Embryonic facial prominence (tissue), 1 donor: ENCODE measurements around the gene IZUMO4.

Experiments used
- DNase-seq: peaks from one replicate; pipeline ENCODE4 v3.0.0-alpha.2; 2016; ENCODE audit errors: extremely low spot score

IZUMO4 gene

GRCh38 chr19:2058570-2059421 is 37.9 kb upstream of the IZUMO4 start:
- DNase-seq, result no peak

- DNase-seq, result no peak
Observed at GRCh38 chr19:2059422-2060201, 37.1 kb upstream of the IZUMO4 start.

DNA sequence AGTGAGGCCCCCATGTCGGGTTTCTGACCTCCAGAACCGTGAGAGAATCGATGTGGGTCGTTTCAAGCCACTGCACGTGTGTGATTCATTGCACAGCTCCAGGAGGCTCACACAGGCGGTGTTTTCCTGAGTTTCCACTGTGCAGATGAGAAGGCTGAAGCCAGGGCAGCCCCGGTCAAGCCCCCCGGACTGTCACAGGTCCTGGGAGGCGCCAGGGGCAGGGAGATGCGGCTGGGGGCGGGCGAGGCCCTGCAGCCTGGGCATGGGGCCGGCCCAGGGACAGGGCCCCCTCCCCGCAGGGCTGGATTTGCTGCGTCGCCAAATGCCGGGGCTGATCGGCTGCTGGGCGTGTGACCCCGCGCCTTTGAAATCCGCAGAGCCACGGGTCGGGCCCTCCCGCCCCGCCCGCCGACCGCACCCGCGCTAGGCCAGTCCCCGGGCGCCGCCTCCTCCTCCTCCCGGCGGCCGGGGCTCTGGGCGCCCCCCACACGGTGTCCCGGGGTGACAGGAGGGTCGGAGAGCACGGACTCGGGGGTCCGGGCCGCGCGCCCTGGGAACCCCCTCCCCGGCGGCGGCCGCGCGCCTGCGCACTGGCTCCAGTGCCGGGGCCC is 35.7 kb upstream of the IZUMO4 start:
- no peak for DNase-seq

- DNase-seq, result peak; percentile 96
Observed at GRCh38 chr19:2061495-2062388, 35.0 kb upstream of the IZUMO4 start.

- no peak for DNase-seq
Observed at GRCh38 chr19:2062389-2062729, 34.4 kb upstream of the IZUMO4 start.

DNA sequence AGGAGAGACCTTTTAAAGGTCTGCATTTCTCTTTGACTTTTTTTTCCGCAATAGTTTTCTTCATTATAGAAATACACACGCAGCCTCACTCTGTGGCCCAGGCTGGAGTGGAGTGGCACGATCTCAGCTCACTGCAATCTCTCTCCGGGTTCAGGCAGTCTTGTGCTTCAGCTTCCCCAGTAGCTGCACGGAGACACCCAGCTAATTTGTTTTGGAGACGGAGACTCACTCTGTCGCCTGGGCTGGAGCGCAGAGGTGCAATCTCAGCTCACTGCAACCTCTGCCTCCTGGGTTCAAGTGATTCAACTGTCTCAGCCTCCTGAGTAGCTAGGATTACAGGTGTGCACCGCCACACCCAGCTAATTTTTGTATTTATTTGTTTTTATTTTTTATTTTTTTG is 33.9 kb upstream of the IZUMO4 start:
- no peak for DNase-seq

GRCh38 chr19:2063824-2064223 is 32.9 kb upstream of the IZUMO4 start:
- no peak for DNase-seq

- DNase-seq, result no peak
Observed at GRCh38 chr19:2064395-2064787, 32.3 kb upstream of the IZUMO4 start.

GRCh38 chr19:2064788-2065524 is 31.8 kb upstream of the IZUMO4 start:
- no peak for DNase-seq

DNA sequence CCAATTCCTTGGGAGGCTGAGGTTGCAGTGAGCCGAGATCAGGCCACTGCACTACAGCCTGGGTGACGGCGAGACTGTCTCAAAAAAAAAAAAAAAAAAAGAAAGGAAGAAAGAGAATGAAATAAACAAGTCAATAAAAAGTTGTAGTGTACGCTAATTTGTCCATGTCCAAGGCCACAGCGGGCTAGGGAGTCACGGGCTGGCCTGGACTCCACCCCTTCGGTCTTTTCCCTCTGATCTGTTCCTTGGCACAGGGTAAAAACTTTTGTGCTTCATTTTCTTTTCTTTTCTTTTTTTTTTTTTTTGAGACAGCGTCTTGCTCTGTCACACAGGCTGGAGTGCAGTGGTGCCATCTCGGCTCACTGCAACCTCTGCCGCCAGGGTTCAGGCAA is 26.3 kb upstream of the IZUMO4 start:
- DNase-seq, result no peak

DNA sequence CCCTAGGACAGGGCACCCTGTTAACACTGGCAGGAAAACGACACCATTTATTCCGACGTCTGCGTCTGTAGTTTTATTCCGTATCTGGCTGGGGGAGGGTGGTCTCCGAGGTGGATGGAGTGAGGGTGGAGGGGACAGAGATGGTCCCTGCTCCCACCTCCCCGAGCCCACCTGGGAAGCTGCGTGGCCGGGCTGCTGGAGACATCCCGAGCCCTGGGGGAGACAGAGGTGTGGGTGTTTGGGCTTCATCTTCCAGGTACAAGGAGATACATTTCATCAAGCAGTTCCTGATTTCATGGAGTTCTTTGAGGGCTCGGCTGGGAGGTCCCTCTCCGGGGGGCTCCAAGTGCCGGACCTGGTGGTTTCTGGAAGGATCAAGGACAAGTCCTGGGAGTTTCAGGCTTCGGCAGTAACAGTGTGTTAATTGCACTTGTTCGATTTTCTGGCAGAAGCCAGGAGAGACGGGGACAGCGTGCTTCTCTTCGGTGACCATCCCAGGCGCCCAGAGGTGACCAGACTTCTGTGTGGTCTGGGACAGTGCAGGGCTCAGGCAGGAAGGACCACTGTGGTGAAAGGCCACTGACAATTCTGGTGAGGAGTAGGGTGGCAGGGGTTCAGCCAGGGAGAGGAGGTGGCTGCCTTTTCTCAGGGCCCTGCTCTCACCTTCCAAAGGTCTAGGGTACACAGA is 25.6 kb upstream of the IZUMO4 start:
- DNase-seq, result no peak

DNA sequence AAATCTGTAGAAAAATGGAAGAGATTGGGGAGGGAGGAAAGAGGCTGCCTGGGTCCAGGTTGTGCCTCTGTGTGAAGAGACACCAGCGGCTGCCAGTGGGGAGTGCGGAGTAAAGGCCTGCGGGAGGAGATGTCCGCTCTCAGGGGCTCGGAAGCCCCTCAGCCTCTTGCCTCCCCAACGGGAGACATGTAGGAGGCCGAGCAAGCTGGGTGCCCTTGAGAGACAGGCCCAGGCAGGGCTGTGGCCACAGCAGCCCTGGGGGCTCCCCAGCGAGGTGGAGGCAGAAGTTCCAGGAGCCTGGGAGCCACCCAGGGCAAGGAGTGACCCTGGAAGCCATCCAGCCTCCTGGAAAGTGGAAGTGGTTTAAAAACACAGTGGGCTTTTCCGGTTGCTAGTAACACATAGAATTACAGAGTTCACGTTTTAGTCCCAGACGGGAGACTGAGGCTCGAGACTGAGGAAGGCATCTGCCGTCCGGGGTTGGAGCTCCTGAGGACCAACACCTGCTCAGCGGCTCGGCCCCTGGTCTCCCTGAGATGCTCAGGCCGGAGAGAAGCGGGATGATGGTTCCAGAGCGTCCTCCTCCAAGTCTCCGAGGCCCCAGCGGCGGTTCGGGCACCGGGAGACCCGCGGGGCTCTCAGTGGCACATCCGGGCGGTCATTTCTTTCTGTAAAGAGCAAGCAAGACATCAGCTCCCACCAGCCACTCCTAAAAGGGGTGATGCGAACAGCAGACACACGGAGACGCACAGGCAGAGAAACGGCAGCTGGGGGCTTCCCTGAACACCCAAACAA is 23.8 kb upstream of the IZUMO4 start:
- no peak for DNase-seq

- no peak for DNase-seq
Observed at GRCh38 chr19:2076526-2076944, 20.2 kb upstream of the IZUMO4 start.

GRCh38 chr19:2077398-2077797 is 19.3 kb upstream of the IZUMO4 start:
- DNase-seq, result no peak

DNA sequence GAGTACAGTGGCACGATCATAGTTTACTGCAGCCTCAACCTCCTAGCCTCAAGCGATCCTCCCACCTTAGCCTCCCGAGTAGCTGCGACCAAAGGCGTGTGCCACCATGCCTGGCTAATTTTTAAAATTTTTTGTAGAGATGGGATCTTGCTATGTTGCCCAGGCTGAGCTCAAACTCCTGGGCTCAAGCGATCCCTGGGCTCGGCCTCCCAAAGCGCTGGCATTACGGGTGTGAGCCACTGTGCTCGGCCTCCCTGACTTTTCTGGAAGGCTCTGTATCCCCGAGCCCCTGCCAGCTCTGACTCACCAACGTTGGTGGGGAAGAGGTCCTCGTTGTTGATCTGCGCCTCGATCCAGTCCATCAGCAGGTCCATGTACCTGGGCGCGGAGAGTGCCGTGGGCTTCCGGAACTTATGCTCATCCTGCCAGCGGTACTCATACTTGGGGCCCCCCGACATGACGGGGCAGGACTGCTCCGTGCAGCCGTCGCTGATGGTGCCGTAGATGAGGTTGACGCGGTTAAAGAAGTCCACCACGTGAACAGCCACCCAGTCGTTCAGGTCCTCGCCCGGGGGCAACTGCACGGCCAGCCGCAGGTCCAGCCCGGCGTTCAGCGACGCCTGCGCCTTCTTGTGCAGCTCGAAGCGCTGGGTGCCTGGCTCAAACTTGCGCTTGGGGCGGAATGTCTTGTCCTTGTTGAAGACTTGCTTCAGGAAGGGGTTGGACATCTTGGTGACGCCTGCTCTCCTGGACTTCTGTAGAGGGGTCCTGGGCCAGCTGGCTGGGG is 18.7 kb upstream of the IZUMO4 start:
- DNase-seq, result no peak

DNA sequence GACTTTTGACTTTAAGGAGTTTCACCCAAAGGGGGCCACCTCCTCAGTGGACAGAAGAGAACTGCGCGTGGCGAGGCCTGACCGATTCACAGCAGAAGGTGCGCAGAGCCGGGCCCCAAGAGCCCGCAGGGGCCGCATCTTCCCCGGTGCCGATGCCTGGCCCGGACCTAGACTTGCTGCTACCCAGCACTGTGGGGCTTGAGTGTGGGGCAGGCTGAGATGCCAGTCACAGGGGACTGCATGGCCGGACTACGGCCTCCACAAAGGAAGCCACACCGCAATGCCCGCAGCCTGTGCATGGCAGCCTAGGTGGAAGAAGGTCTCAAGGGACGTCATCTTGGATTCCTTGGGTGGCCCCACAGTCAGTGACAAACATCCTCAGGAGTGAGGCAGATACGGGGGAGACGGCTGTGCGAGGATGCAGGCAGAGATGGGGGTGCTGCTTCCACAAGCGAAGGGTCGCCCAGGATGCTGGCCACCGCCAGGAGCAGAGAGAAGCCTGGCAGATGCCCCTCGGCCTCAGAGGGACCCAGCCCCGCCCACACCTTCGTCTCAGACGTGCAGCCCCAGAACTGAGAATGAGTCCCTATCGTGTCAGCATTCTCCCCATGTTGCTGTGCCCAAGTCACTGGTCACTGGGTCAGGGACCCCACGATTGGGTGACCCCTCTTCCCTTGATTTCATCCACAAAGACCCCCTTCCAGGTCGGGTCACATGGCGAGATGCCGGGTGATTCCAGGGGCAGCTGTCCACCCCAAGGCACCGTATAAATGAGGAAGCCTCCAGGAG is 17.4 kb upstream of the IZUMO4 start:
- DNase-seq, result no peak

DNA sequence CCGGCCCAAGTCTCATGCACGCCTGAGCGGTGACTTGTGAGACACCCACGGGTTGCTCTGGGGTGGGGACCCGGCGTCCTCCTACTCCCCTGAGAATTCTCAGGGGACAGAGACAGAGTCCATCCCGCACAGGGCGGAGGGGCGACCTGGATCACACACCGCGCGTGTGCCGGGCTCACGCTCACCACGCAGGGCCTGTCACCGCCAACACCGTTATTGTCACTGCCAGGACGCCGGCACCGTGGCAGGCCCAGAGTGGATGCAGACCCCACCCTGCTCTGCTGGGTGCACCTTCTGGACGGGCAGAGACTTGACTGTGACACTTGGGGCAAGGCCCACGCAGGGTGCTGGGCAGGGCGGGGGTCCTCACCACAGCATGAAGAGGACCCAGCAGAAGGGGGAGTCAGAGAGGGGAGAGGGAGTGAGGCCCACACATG is 16.8 kb upstream of the IZUMO4 start:
- DNase-seq, result no peak
